Occipital lobe (tissue), 1 donor: ENCODE results near the gene TSHB. TPM values are rescaled to one million over a fixed set of nuclear protein-coding genes. Genes with fewer than 3 reads are reported as not detected.

Experiments used
- total RNA-seq: library from RNA; depleted of rRNA; stranded (reverse); fragments of >200 nt; gene quantifications from one replicate; pipeline ENCODE4 v1.2.3, GENCODE V29; 2014

The TSHB gene
- total RNA-seq, 1 donor from 2014 or later = not detected

Other genes with a start within 250 kb of the TSHB start
- 93.9 TPM for gene SIKE1, start 249.1 kb upstream of the TSHB start, total RNA-seq
- not detected for gene SYCP1, start 175.0 kb upstream of the TSHB start, total RNA-seq
- 28.5 TPM for gene TSPAN2, start 59.7 kb downstream of the TSHB start, total RNA-seq